ENCODE data around the gene GRM3. TPM values are rescaled to one million over a fixed set of nuclear protein-coding genes. Genes with fewer than 3 reads are reported as not detected.

Gene GRM3
- total and polyA plus RNA-seq, 2 donors (not counting 3 experiments of a cell fraction or from before 2014, with no cell fraction given): not detected

- Histone ChIP-seq H4K20me1 (replicated peaks; ENCODE audit: control insufficient read depth, extremely low read depth, insufficient read depth, low read length) (no peaks in the 10 kb centered on the region), H3K27me3 (ENCODE audit: control insufficient read depth in 2 of 2, insufficient read depth in 2 of 2, low read length in 2 of 2) (peaks cover 9 to 22% of the 10 kb centered on the region in 2 experiments), H3K4me2 (ENCODE audit: insufficient read depth, low read length) (no peak overlapping the region), H2AFZ (ENCODE audit: low read depth, low read length) (no peak overlapping the region), H3K36me3 (ENCODE audit: control insufficient read depth in 2 of 2, extremely low read depth in 1 of 2, insufficient read depth in 2 of 2, low read length in 2 of 2) (no peaks in the 10 kb centered on the region), H3K4me1 (ENCODE audit: control insufficient read depth, extremely low read depth, insufficient read depth, low read length) (no peaks in the 10 kb centered on the region), H3K27ac (ENCODE audit: insufficient read depth, low read depth, low read length) (no peak overlapping the region), H3K79me2 (ENCODE audit: control insufficient read depth, insufficient read depth, low read length) (no peaks in the 10 kb centered on the region), H3K4me3 (replicated peaks in 1 of 3; ENCODE audit: insufficient read depth in 1 of 3, low read depth in 1 of 3, low read length in 3 of 3) (no peak overlapping the region), H3K9me3 (replicated peaks; ENCODE audit: control insufficient read depth, insufficient read depth, low read length) (no peaks in the 10 kb centered on the region), H3K9ac (replicated peaks; ENCODE audit: extremely low read depth, insufficient read depth, low read length) (no peak overlapping the region), H3K9me1 (replicated peaks; ENCODE audit: control insufficient read depth, extremely low read depth, insufficient read depth, low read length) (no peaks in the 10 kb centered on the region)
- CTCF ChIA-PET: no interaction called here
- intact Hi-C loops (cut with micrococcal nuclease) (no loop called here), dilution Hi-C loops (cut with MboI; ENCODE audit: extremely low pct_ligation_motif_present, low sequenced_read_pairs) (no loop called here)
- DNase-seq (ENCODE audit: low read depth, low spot score) (no peak), FAIRE-seq (no peak)
- TF ChIP-seq POLR2AphosphoS5 (IDR thresholded peaks at IDR 0.05; ENCODE audit: insufficient read depth, low read depth, low read length) (no peak), MAX (IDR thresholded peaks at IDR 0.05; ENCODE audit: insufficient read depth, insufficient read length) (no peak), EZH2 (IDR thresholded peaks at IDR 0.05; ENCODE audit: borderline replicate concordance, low read depth, low read length, severe bottlenecking) (no peak), JUN (IDR thresholded peaks at IDR 0.05; ENCODE audit: borderline replicate concordance, insufficient read depth, insufficient read length, low read depth) (no peak), MYC (IDR thresholded peaks at IDR 0.05; ENCODE audit: low read depth, low read length) (no peak)
- POLR2A ChIA-PET: no interaction called here
- no TSS peak for BruUV-seq (replicated peaks)
These were observed 2.1 kb downstream of the GRM3 start for GRCh38 chr7:86645676-86646276.

GRCh38 chr7:86647385-86648094 is 3.8 kb downstream of the GRM3 start:
- Histone ChIP-seq H3K27ac (ENCODE audit: insufficient read depth, low read depth, low read length) (no peak overlapping the region), H3K36me3 (ENCODE audit: control insufficient read depth in 2 of 2, extremely low read depth in 1 of 2, insufficient read depth in 2 of 2, low read length in 2 of 2) (no peaks in the 10 kb centered on the region), H3K4me2 (ENCODE audit: insufficient read depth, low read length) (no peak overlapping the region), H3K9me3 (replicated peaks; ENCODE audit: control insufficient read depth, insufficient read depth, low read length) (no peaks in the 10 kb centered on the region), H3K79me2 (ENCODE audit: control insufficient read depth, insufficient read depth, low read length) (no peaks in the 10 kb centered on the region), H2AFZ (ENCODE audit: low read depth, low read length) (no peak overlapping the region), H3K9me1 (replicated peaks; ENCODE audit: control insufficient read depth, extremely low read depth, insufficient read depth, low read length) (no peaks in the 10 kb centered on the region), H4K20me1 (replicated peaks; ENCODE audit: control insufficient read depth, extremely low read depth, insufficient read depth, low read length) (no peaks in the 10 kb centered on the region), H3K9ac (replicated peaks; ENCODE audit: extremely low read depth, insufficient read depth, low read length) (no peak overlapping the region), H3K4me1 (ENCODE audit: control insufficient read depth, extremely low read depth, insufficient read depth, low read length) (no peaks in the 10 kb centered on the region), H3K27me3 (ENCODE audit: control insufficient read depth in 2 of 2, insufficient read depth in 2 of 2, low read length in 2 of 2) (peaks cover 9 to 20% of the 10 kb centered on the region in 2 experiments), H3K4me3 (replicated peaks in 1 of 3; ENCODE audit: insufficient read depth in 1 of 3, low read depth in 1 of 3, low read length in 3 of 3) (no peak overlapping the region)
- no peak for DNase-seq (ENCODE audit: low read depth, low spot score)
- ChIA-PET POLR2A (no interaction called here), CTCF (interaction anchor here (1.1 kb wide), 1 partner anchor 12 kb away, joined by 3 read pairs; no protein-coding TSS in a partner anchor)
- TF ChIP-seq JUN (IDR thresholded peaks at IDR 0.05; ENCODE audit: borderline replicate concordance, insufficient read depth, insufficient read length, low read depth) (no peak), POLR2A (IDR thresholded peaks at IDR 0.05; ENCODE audit: low read depth, low read length) (no peak), FOS (IDR thresholded peaks at IDR 0.05; ENCODE audit: borderline replicate concordance, insufficient read depth, low read length) (no peak), MYC (IDR thresholded peaks at IDR 0.05; ENCODE audit: low read depth, low read length) (no peak), POLR2AphosphoS5 (IDR thresholded peaks at IDR 0.05; ENCODE audit: insufficient read depth, low read depth, low read length) (no peak), GATA2 (IDR thresholded peaks at IDR 0.05; ENCODE audit: insufficient read depth, insufficient read length, low read depth, low read length) (no peak), CTCF (IDR thresholded peaks at IDR 0.05; ENCODE audit: extremely low read depth in 1 of 2, insufficient read depth in 1 of 2, low read depth in 1 of 2, low read length in 2 of 2) (no peak), EZH2 (IDR thresholded peaks at IDR 0.05; ENCODE audit: borderline replicate concordance, low read depth, low read length, severe bottlenecking) (no peak), MAX (IDR thresholded peaks at IDR 0.05; ENCODE audit: insufficient read depth, insufficient read length) (no peak)
- no peak for FAIRE-seq
- BruUV-seq (replicated peaks): no TSS peak
- dilution Hi-C loops (cut with MboI; ENCODE audit: extremely low pct_ligation_motif_present, low sequenced_read_pairs): no loop called here
- intact Hi-C loops (cut with micrococcal nuclease): no loop called here
